Inferior parietal cortex (tissue), 1 donor: ENCODE results near the gene TTC7B.
"Not testable (repeated sequence)": the region's sequence is repeated elsewhere in the genome, so short reads cannot be mapped to it uniquely, and the experiment has no call there.

Source experiments
- DNase-seq: peaks from one replicate; pipeline ENCODE4 v3.0.0-alpha.2; 2016; ENCODE audit errors: extremely low spot score

Gene TTC7B

GRCh38 chr14:90530523-90530922, 285.7 kb downstream of the TTC7B start:
- no peak for DNase-seq

- DNase-seq = no peak
Observed at GRCh38 chr14:90527978-90528377, 288.3 kb downstream of the TTC7B start.

- not testable (repeated sequence) for DNase-seq
Observed at GRCh38 chr14:90526536-90526935, 289.7 kb downstream of the TTC7B start.

- DNase-seq = not testable (repeated sequence)
Observed at GRCh38 chr14:90525353-90526028, 290.7 kb downstream of the TTC7B start.

GRCh38 chr14:90523961-90524875, 292.0 kb downstream of the TTC7B start:
- DNase-seq = no peak

- DNase-seq = no peak
Observed at GRCh38 chr14:90523544-90523943, 292.7 kb downstream of the TTC7B start.

GRCh38 chr14:90522571-90523191, 293.5 kb downstream of the TTC7B start:
- DNase-seq = peak; percentile 15

GRCh38 chr14:90521930-90522483, 294.2 kb downstream of the TTC7B start:
- no peak for DNase-seq

- no peak for DNase-seq
Observed at GRCh38 chr14:90521084-90521929, 294.9 kb downstream of the TTC7B start.

- DNase-seq = no peak
Observed at GRCh38 chr14:90520326-90520725, 295.9 kb downstream of the TTC7B start.

- DNase-seq = no peak
Observed at GRCh38 chr14:90519262-90519920, 296.8 kb downstream of the TTC7B start.

GRCh38 chr14:90518941-90519256, 297.3 kb downstream of the TTC7B start:
- no peak for DNase-seq

- no peak for DNase-seq
Observed at GRCh38 chr14:90518069-90518940, 297.9 kb downstream of the TTC7B start.

- no peak for DNase-seq
Observed at GRCh38 chr14:90517076-90517841, 299.0 kb downstream of the TTC7B start.

GRCh38 chr14:90514566-90514965, 301.7 kb downstream of the TTC7B start:
- DNase-seq = no peak

- no peak for DNase-seq
Observed at GRCh38 chr14:90514015-90514398, 302.2 kb downstream of the TTC7B start.

GRCh38 chr14:90513161-90514014, 302.8 kb downstream of the TTC7B start:
- peak; percentile 85 for DNase-seq

- no peak for DNase-seq
Observed at GRCh38 chr14:90512329-90512991, 303.8 kb downstream of the TTC7B start.
